Gastrocnemius medialis (tissue), 4 donors: ENCODE results near the gene LIN28B. TPM values are rescaled to one million over a fixed set of nuclear protein-coding genes. Genes with fewer than 3 reads are reported as not detected.
"Not testable (repeated sequence)": the region's sequence is repeated elsewhere in the genome, so short reads cannot be mapped to it uniquely, and the experiment has no call there.

ENCODE experiments used
- ATAC-seq, 2 donors: fragments of 150-250 bp; one replicate each; pipeline ENCODE4 v1.9.1; 2016
- DNase-seq, 2 donors: peaks; one replicate each; pipeline ENCODE4 v3.0.0-alpha.2; 2019
- H3K27ac ChIP-seq, 4 donors: fragments of 200-600 bp; sonication (generic); 1 replicate in 1 of 4; 2 replicates in 3 of 4; pipeline ENCODE4 v1.5.1; 2016 to 2018; ENCODE audit warnings: mild to moderate bottlenecking in 2 of 4, moderate library complexity in 1 of 4
- H3K27me3 ChIP-seq, 3 donors: fragments of 200-600 bp; sonication (generic) in 2 of 3; 1 replicate in 1 of 3; 2 replicates in 2 of 3; pipeline versions ENCODE4 v1.5.1 to v1.6.0; 2016 to 2019; ENCODE audit warnings: mild to moderate bottlenecking in 1 of 3, moderate library complexity in 1 of 3
- H3K36me3 ChIP-seq, 2 donors: fragments of 200-600 bp; sonication (generic) in 1 of 2; one replicate each; pipeline ENCODE4 v1.5.1; 2017 to 2018
- H3K4me1 ChIP-seq, 2 donors: fragments of 200-600 bp; sonication (generic) in 1 of 2; one replicate each; pipeline ENCODE4 v1.5.1; 2016 to 2017; ENCODE audit warnings: mild to moderate bottlenecking in 2 of 2
- H3K4me3 ChIP-seq, 4 donors: fragments of 200-600 bp; sonication (generic) in 3 of 4; 1 replicate in 1 of 4; 2 replicates in 3 of 4; pipeline ENCODE4 v1.5.1; 2016 to 2019; ENCODE audit warnings: mild to moderate bottlenecking in 2 of 4
- H3K9me3 ChIP-seq, 3 donors: fragments of 200-600 bp; sonication (generic) in 2 of 3; 1 replicate in 1 of 3; 2 replicates in 2 of 3; pipeline ENCODE4 v1.5.1; 2016 to 2019
- POLR2A ChIP-seq, 2 donors: fragments of 450-650 bp; IDR thresholded peaks; one replicate each; pipeline ENCODE4 v1.6.1; 2017; ENCODE audit warnings: antibody characterized with exemption in 2 of 2, mild to moderate bottlenecking in 2 of 2, moderate library complexity in 2 of 2
- in situ Hi-C, 4 donors: fragments of 200-750 bp; cut with MboI; loops; one replicate each; pipeline versions ENCODE4 v1.15.0 to v1.8.0; 2017; ENCODE audit warnings: low sequenced_read_pairs in 4 of 4
- intact Hi-C: fragments of 100-400 bp; cut with DNase I; formaldehyde crosslinking; loops from one replicate; pipeline ENCODE4 v1.15.1; 2023; ENCODE audit warnings: low total_unique reads
- total RNA-seq, 4 donors: library from RNA; depleted of rRNA; stranded (reverse); fragments of >200 nt; gene quantifications; one replicate each; pipeline versions ENCODE4 v1.1.0 to v1.2.3, GENCODE V29; 2016
- TF ChIP-seq, protein P1 (sequence below), 5 experiments: fragments of 450-650 bp in 3 of 5; fragments of 200-600 bp in 2 of 5; sonication (generic) in 2 of 5; IDR thresholded peaks in 4 of 5; conservative IDR thresholded peaks in 1 of 5; 1 replicate in 4 of 5; 2 replicates in 1 of 5; pipeline ENCODE4 v1.5.1; 2016 to 2019; ENCODE audit warnings: antibody characterized with exemption in 5 of 5, mild to moderate bottlenecking in 3 of 5, moderate library complexity in 3 of 5

LIN28B gene
- total RNA-seq, 4 donors from 2014 or later = not detected

DNA sequence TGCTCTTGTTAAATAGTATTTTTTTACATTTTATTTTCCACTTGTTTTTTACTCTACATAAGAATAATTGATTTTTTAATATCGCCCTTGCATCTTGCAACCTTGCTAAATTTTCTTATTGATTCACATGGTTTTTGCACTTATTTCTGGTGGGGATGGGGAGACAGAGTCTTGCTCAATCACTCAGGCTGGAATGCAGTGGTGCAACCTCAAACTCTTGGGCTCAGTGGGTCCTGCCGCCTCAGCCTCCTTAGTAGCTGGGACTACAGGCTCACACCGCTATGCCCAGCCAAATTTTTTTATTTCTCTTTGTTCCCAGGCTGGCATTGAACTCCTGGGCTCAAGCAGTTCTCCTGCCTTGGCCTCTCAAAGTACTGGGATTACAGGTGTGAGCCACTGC is 30.3 kb downstream of the LIN28B start:
- in situ Hi-C loops (no loop called here), intact Hi-C loops (no loop called here)
- no peak for TF ChIP-seq POLR2A (IDR thresholded peaks at IDR 0.05)
- TF ChIP-seq, protein P1, sequence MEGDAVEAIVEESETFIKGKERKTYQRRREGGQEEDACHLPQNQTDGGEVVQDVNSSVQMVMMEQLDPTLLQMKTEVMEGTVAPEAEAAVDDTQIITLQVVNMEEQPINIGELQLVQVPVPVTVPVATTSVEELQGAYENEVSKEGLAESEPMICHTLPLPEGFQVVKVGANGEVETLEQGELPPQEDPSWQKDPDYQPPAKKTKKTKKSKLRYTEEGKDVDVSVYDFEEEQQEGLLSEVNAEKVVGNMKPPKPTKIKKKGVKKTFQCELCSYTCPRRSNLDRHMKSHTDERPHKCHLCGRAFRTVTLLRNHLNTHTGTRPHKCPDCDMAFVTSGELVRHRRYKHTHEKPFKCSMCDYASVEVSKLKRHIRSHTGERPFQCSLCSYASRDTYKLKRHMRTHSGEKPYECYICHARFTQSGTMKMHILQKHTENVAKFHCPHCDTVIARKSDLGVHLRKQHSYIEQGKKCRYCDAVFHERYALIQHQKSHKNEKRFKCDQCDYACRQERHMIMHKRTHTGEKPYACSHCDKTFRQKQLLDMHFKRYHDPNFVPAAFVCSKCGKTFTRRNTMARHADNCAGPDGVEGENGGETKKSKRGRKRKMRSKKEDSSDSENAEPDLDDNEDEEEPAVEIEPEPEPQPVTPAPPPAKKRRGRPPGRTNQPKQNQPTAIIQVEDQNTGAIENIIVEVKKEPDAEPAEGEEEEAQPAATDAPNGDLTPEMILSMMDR (IDR thresholded peaks at IDR 0.05 in 4 of 5, conservative IDR thresholded peaks at IDR 0.05 in 1 of 5) = no peak
- Histone ChIP-seq H3K27ac (no peak overlapping the region), H3K36me3 (no peaks in the 10 kb centered on the region), H3K4me3 (no peak overlapping the region), H3K9me3 (no peaks in the 10 kb centered on the region), H3K27me3 (no peaks in the 10 kb centered on the region), H3K4me1 (no peaks in the 10 kb centered on the region)
- DNase-seq = no peak
- no peak for ATAC-seq

DNA sequence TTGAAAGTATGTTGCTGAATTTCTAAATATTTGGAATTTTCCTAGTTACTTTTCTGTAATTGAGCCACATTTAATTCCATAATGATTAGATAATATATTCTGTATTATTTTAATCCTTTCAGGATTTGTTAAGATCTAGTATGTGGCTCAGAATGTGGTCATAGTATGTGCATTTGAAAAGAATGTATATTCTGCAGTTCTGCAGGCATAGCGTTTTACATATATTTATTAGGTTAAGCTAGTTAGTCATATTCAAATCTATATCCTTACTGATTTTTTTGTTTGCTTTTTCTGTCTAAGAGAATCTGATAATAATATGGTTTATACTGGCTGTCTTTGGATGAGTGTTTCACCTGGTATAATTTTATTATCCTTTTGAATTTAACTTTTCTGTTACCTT is 33.2 kb downstream of the LIN28B start:
- DNase-seq (no peak), ATAC-seq (no peak)
- TF ChIP-seq, protein P1 (IDR thresholded peaks at IDR 0.05 in 4 of 5, conservative IDR thresholded peaks at IDR 0.05 in 1 of 5) = no peak
- TF ChIP-seq POLR2A (IDR thresholded peaks at IDR 0.05) = no peak
- H3K36me3 ChIP-seq = no peaks in the 10 kb centered on the region
- no peaks in the 10 kb centered on the region for H3K4me1 ChIP-seq
- no peaks in the 10 kb centered on the region for H3K9me3 ChIP-seq
- H3K27me3 ChIP-seq = no peaks in the 10 kb centered on the region
- in situ Hi-C loops = no loop called here
- intact Hi-C loops = loop anchor here (10.0 kb wide), 1 partner anchor 1345 kb away; no protein-coding TSS in a partner anchor
- H3K4me3 ChIP-seq = no peak overlapping the region
- no peak overlapping the region for H3K27ac ChIP-seq

DNA sequence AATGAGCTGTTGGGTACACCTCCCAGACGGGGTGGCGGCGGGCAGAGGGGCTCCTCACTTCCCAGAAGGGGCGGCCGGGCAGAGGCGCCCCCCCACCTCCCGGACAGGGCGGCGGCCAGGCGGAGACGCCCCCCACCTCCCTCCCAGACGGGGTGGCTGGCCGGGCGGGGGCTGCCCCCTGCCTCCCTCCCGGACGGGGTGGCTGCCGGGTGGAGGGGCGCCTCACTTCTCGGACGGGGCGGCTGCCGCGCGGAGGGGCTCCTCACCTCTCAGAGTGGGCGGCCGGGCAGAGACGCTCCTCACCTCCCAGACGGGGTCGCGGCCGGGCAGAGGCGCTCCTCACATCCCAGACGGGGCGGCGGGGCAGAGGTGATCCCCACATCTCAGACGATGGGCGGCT is 34.2 kb downstream of the LIN28B start:
- H3K9me3 ChIP-seq, in situ Hi-C loops, H3K27ac ChIP-seq, ATAC-seq, H3K4me3 ChIP-seq, H3K36me3 ChIP-seq, DNase-seq, H3K27me3 ChIP-seq, H3K4me1 ChIP-seq: not testable (repeated sequence)
- intact Hi-C loops = loop anchor here (10.0 kb wide), 1 partner anchor 1346 kb away; no protein-coding TSS in a partner anchor

DNA sequence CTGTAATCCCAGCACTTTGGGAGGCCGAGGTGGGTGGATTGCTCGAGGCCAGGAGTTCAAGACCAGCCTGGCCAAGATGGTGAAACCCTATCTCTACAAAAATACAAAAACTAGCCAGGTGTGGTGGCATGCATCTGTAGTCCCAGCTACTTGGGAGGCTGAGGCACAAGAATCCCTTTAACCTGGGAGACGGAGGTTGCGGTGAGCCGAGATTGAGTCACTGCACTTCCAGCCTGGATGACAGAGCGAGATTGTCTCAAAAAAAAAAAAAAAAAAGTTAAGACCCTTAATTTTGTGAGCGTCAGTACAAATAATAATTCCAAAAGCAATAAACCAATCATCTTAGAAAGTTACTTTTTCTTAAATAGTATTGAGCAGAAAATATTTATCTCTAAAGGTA is 36.7 kb downstream of the LIN28B start:
- in situ Hi-C loops, H3K36me3 ChIP-seq, ATAC-seq, H3K4me3 ChIP-seq, H3K27me3 ChIP-seq, H3K9me3 ChIP-seq, DNase-seq, H3K4me1 ChIP-seq, H3K27ac ChIP-seq: not testable (repeated sequence)
- intact Hi-C loops = loop anchor here (10.0 kb wide), 1 partner anchor 1349 kb away; no protein-coding TSS in a partner anchor

DNA sequence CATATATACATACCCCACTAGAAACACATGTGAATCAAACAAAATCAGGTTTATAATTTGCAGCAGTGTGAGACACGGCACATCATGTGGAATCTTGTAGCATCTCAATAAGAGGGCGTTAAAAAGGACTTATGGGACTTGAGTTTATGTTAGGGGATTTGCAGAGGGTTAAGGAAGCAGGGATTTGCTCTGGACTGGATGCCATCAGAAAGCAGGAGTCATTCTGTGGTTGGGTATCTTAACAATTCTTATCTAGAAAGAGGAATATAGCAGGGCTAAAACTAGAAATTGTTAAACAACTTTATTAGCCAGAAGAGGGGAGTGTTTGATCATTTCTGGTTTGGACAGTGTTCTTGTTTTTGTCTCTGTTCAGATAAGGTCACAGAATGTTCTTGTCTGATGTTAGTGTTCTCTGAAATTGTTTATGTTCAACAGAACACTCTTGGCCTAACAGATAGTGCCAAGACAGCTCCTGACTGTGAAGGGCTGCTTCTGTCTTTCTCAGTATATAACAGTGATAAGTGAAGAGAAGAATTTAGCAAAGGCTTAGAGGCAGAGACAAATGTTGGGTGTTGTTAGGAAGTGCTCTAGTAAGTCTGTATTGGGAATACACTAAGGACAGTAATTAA is 39.2 kb downstream of the LIN28B start:
- intact Hi-C loops = loop anchor here (10.0 kb wide), 1 partner anchor 1351 kb away; no protein-coding TSS in a partner anchor
- Histone ChIP-seq H3K4me3 (no peak overlapping the region), H3K27me3 (no peaks in the 10 kb centered on the region), H3K9me3 (no peaks in the 10 kb centered on the region), H3K36me3 (no peaks in the 10 kb centered on the region), H3K4me1 (no peaks in the 10 kb centered on the region), H3K27ac (no peak overlapping the region)
- peak in 1 of 2 donors; percentile 45 for ATAC-seq
- no peak for TF ChIP-seq POLR2A (IDR thresholded peaks at IDR 0.05)
- TF ChIP-seq, protein P1 (IDR thresholded peaks at IDR 0.05 in 4 of 5, conservative IDR thresholded peaks at IDR 0.05 in 1 of 5) = no peak
- in situ Hi-C loops = no loop called here
- no peak for DNase-seq

DNA sequence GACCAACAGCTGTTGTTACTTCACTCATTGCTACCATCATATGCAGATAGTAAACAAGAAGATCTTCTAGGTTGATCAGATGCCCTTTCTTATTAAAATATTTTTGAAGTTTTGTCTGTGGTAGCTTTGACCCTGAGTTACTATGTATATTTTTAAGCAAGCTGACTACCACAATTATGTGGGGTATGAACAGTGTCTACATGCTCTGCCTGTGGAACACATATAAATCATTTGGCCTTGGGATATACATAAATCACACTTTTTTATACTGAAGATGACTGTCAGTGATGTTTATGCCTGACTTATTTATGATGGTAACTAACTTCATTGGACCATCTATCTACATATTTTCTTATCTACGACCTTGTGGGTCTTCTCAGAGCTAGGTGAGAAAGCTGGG is 44.2 kb downstream of the LIN28B start:
- Histone ChIP-seq H3K36me3 (no peaks in the 10 kb centered on the region), H3K9me3 (no peaks in the 10 kb centered on the region), H3K27me3 (no peaks in the 10 kb centered on the region), H3K27ac (no peak overlapping the region), H3K4me3 (no peak overlapping the region), H3K4me1 (no peaks in the 10 kb centered on the region)
- TF ChIP-seq, protein P1 (IDR thresholded peaks at IDR 0.05 in 4 of 5, conservative IDR thresholded peaks at IDR 0.05 in 1 of 5) = no peak
- TF ChIP-seq POLR2A (IDR thresholded peaks at IDR 0.05) = no peak
- intact Hi-C loops (no loop called here), in situ Hi-C loops (no loop called here)
- DNase-seq (no peak), ATAC-seq (no peak)
